NT2/D1 (cell line): ENCODE measurements around the gene AKIP1.

Source experiments
- DNase-seq: peaks from one replicate; pipeline ENCODE4 v3.0.0-alpha.2; 2011; ENCODE audit warnings: low read depth, low spot score
- H3K27me3 ChIP-seq: 2 replicates; pipeline ENCODE4 v1.6.0; 2011; ENCODE audit warnings: mild to moderate bottlenecking; ENCODE audit not compliant: insufficient read length, insufficient read depth
- H3K36me3 ChIP-seq: 2 replicates; pipeline ENCODE4 v1.6.1; 2011; ENCODE audit warnings: mild to moderate bottlenecking, low read length, mixed read lengths; ENCODE audit not compliant: insufficient read depth, insufficient read length
- H3K4me1 ChIP-seq: 2 replicates; pipeline ENCODE4 v1.5.1; 2011; ENCODE audit not compliant: insufficient read depth, insufficient read length
- H3K4me3 ChIP-seq: 2 replicates; pipeline ENCODE4 v1.5.1; 2011; ENCODE audit warnings: low read depth; ENCODE audit not compliant: insufficient read length
- H3K9ac ChIP-seq: 2 replicates; pipeline ENCODE4 v1.6.0; 2011; ENCODE audit warnings: low read depth; ENCODE audit not compliant: insufficient read length
- H3K9me3 ChIP-seq: 2 replicates; pipeline ENCODE4 v1.5.1; 2011; ENCODE audit warnings: mild to moderate bottlenecking, low read length; ENCODE audit not compliant: insufficient read depth
- SUZ12 ChIP-seq: IDR thresholded peaks from 2 replicates; pipeline ENCODE4 v1.6.1; 2011; ENCODE audit not compliant: insufficient read length, insufficient read depth; ENCODE audit errors: extremely low read depth
- YY1 ChIP-seq: IDR thresholded peaks from 2 replicates; pipeline ENCODE4 v1.6.1; 2011; ENCODE audit not compliant: insufficient read length, insufficient read depth
- ZNF274 ChIP-seq: IDR thresholded peaks from 2 replicates; pipeline ENCODE4 v1.6.1; 2011; ENCODE audit warnings: mild to moderate bottlenecking, low read depth, low read length

AKIP1 gene

DNA sequence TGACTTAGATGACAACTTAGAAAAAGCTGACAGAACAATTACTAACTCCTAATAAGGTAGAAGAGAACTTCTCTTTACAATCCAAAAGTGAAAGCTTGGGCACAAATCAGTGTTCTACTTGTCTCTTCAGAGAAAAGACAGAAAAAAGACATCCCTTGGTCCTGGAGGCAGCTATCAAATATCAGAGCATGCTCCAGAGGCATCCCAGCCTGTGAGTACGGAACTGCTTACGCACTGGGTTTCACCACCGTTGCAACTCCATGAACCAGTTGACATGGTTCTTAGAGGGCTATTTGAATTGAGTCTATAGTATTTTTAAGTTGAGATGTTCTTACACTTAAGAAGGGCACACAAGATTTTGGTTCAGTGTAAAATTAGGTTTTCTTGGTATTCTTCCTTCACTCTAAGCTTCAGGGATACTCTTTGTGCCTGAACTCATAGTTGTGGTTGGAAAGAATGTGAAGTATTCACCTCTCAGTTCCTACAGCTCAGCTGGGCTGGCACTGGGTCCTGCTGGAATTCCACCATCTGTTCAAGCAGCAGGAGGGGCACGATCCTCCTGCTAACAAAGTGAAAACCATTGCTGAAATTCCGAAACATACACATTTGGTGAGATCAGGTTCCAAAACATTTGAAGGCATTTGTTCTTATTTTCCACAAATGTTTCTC is 6.3 kb downstream of the AKIP1 start:
- no peaks in the 10 kb centered on the region for H3K27me3 ChIP-seq
- DNase-seq: peak; percentile 70
- H3K4me3 ChIP-seq: no peak overlapping the region
- TF ChIP-seq ZNF274 (no peak), YY1 (no peak), SUZ12 (no peak)
- peaks cover 71% of the 10 kb centered on the region for H3K36me3 ChIP-seq
- H3K9me3 ChIP-seq: no peaks in the 10 kb centered on the region
- H3K9ac ChIP-seq: no peak overlapping the region
- H3K4me1 ChIP-seq: peaks cover 3% of the 10 kb centered on the region

DNA sequence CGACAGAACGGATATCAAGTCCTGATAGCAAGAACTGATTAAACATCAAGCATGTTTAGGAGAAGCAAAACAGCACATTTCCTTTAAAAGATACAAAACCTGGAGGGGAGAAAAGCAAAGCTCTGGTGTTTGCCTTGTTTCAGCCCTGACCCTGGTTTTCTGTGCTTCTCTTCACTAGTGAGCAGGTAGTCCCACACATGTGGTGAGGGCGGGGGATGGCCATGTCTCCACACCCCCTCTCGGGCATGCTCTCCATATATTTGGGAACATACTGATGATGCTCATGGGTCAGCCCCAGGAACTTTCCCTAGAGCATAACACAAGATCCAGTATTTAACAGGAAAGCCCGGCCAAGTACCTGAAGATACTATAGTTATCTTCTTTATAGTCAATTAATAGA is 11.7 kb downstream of the AKIP1 start:
- H3K36me3 ChIP-seq: peaks cover 78% of the 10 kb centered on the region
- H3K4me1 ChIP-seq: no peaks in the 10 kb centered on the region
- TF ChIP-seq SUZ12 (no peak), ZNF274 (no peak), YY1 (no peak)
- H3K27me3 ChIP-seq: no peaks in the 10 kb centered on the region
- no peaks in the 10 kb centered on the region for H3K9me3 ChIP-seq
- no peak overlapping the region for H3K9ac ChIP-seq
- DNase-seq: no peak
- no peak overlapping the region for H3K4me3 ChIP-seq

DNA sequence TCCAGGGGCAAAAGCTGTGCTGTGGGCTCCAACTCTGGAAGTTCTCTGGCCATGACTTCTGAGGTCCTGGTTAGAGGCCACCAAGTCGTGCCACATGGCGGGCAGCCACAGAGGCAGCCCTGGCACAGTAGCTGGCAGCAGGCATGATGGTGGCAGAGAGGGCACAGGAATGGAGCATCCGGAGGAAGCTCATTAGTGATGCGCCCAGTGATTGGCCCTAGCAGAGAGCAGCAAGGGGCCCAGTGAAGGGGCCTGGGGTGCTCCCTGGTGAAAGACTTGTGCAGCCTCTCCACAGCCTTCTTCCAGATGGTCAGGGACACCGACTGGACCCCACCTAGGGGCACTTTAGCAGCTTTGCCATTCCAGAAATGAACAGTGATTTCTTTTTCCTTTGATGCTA is 14.7 kb downstream of the AKIP1 start:
- H3K9ac ChIP-seq: no peak overlapping the region
- H3K36me3 ChIP-seq: peaks cover 60% of the 10 kb centered on the region
- no peak overlapping the region for H3K4me3 ChIP-seq
- no peaks in the 10 kb centered on the region for H3K27me3 ChIP-seq
- TF ChIP-seq YY1 (no peak), ZNF274 (no peak), SUZ12 (no peak)
- DNase-seq: no peak
- no peaks in the 10 kb centered on the region for H3K4me1 ChIP-seq
- no peaks in the 10 kb centered on the region for H3K9me3 ChIP-seq

DNA sequence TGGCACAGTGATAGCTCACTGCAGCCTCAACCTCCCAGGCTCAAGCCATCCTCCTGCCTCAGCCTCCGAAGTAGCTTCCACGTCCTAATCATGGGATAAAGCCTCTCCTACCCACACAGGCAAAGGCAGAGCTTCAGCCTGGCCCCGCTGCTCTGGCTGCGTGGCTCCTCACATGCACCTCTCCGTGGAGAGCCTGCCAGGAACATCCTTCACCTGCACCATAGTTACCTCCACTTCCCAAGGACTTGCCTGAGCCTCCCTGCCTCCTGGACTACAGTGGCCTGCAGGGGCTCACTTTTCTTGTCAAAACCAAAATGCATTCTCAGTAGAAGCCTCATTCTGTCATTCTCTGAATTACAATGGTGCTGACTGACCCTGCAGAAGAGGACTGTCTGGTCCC is 15.2 kb downstream of the AKIP1 start:
- Histone ChIP-seq H3K9ac (no peak overlapping the region), H3K36me3 (peaks cover 55% of the 10 kb centered on the region), H3K4me1 (no peaks in the 10 kb centered on the region), H3K4me3 (no peak overlapping the region), H3K27me3 (no peaks in the 10 kb centered on the region), H3K9me3 (no peaks in the 10 kb centered on the region)
- TF ChIP-seq ZNF274 (no peak), SUZ12 (no peak), YY1 (no peak)
- no peak for DNase-seq

DNA sequence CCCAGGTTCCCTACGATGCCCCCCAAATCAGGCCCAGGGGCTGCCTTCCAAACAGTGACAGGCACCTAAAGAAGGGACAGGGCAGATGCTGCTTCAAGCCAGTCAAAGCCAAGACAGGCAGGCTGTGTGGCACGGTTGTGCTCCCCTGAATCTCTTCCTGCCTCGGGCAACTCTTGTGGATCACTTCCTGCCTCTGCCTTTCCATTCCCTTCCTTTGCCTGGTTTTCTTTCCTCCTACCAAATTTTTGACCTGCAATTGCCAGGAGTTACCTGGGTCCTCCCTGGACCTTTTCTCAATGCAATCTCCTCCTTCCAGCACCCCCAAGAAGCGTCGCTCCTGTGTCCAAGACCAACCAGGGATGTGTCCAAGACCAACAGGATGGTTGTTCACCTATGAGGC is 16.2 kb downstream of the AKIP1 start:
- Histone ChIP-seq H3K36me3 (peaks cover 48% of the 10 kb centered on the region), H3K9me3 (no peaks in the 10 kb centered on the region)
- no peak for TF ChIP-seq ZNF274
- TF ChIP-seq SUZ12: no peak
- TF ChIP-seq YY1: no peak

DNA sequence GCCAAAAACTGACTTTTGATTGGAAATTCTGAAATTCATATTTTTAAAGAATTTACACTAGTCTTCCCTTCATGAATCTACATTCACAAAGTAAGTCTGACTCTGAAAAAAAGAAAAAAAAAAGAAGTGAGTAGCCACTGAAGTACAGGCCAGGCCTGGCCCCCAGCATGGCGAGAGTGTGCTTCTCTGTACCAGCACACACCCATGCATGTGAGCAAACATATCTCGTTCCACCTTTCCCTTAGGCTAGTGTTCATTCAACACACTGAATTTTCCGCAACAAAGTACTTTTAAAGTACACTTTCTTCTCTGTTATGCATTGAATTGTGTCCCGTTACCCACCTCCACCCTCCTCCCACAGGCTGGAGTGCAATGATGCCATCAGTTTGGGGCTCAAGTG is 17.2 kb downstream of the AKIP1 start:
- TF ChIP-seq SUZ12: no peak
- no peak for TF ChIP-seq ZNF274
- TF ChIP-seq YY1: no peak

More for the DNA sequence above, 16.2 kb downstream of the AKIP1 start:
- Histone ChIP-seq H3K4me1 (peaks cover 2% of the 10 kb centered on the region), H3K4me3 (no peak overlapping the region), H3K27me3 (no peaks in the 10 kb centered on the region), H3K9ac (no peak overlapping the region)
- no peak for DNase-seq

DNA sequence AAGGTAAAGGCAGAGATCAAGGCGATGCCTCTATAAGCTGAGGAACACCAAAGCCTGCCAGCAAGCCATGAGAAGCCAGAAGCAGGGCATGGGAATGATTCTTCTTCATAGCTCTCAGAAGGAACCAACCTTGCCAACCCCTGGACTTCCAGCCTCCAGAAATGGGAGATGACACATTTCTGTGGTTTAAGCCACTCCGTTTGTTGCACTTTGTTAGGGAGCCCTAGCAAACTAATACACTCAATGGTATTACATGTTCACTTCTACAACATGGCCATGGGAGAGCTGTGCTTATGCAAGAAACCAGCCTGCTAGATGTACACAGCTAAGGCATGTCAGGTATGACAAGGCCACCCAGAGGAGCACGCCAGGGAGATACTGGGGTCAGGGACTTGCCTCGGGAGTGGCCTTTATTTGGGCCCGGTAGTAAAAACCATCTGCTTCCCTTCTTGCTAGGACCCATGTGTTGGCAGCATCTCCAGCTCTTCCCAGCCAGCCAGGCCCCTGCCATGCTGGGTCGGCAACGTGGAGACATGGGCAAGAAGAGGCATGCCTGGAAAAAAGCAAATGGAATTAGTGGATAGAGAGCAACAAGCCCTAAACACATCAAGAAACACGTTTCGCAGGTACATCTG is 18.1 kb downstream of the AKIP1 start:
- Histone ChIP-seq H3K36me3 (peaks cover 33% of the 10 kb centered on the region), H3K27me3 (no peaks in the 10 kb centered on the region), H3K4me3 (no peak overlapping the region), H3K9me3 (no peaks in the 10 kb centered on the region), H3K9ac (no peak overlapping the region), H3K4me1 (peaks cover 7% of the 10 kb centered on the region)
- TF ChIP-seq YY1 (no peak), ZNF274 (no peak), SUZ12 (no peak)
- DNase-seq: no peak

More for the DNA sequence above, 17.2 kb downstream of the AKIP1 start:
- H3K27me3 ChIP-seq: no peaks in the 10 kb centered on the region
- no peaks in the 10 kb centered on the region for H3K9me3 ChIP-seq
- H3K36me3 ChIP-seq: peaks cover 40% of the 10 kb centered on the region
- H3K4me3 ChIP-seq: no peak overlapping the region
- H3K9ac ChIP-seq: no peak overlapping the region
- H3K4me1 ChIP-seq: peaks cover 7% of the 10 kb centered on the region
- no peak for DNase-seq
